ENCODE data around the gene MORC4.

The MORC4 gene

GRCh38 chrX:106903856-106904528, 96.0 kb downstream of the MORC4 start:
- DNase-seq: no peak

GRCh38 chrX:106903291-106903824, 96.7 kb downstream of the MORC4 start, which contains the start of gene RIPPLY1:
TSS of gene RIPPLY1 (minus strand) at chrX:106903341. CDS start at chrX:106903287, 54 bp downstream.
- no peak for DNase-seq

DNA sequence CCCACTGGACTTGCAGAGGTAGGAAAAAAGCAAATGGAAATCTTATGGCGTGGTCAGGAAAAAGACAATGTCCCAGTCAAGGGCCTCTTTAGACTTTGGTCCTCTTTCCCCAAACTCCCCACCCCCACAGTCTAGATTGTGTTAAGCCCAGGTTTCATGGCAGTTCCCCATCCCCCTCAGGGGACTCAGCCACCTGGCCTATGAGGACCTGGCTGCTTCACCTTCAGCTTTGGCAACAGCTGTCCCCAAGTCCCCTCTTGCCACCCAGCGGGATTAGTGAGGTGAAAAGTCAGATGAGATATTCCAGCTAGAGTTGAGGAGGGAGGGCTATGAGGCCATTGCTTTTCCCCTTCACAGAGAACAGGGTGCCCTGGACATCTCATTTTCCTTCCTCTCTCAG, 97.3 kb downstream of the MORC4 start:
- DNase-seq: no peak

GRCh38 chrX:106901781-106902219, 98.2 kb downstream of the MORC4 start:
- DNase-seq: no peak

DNA sequence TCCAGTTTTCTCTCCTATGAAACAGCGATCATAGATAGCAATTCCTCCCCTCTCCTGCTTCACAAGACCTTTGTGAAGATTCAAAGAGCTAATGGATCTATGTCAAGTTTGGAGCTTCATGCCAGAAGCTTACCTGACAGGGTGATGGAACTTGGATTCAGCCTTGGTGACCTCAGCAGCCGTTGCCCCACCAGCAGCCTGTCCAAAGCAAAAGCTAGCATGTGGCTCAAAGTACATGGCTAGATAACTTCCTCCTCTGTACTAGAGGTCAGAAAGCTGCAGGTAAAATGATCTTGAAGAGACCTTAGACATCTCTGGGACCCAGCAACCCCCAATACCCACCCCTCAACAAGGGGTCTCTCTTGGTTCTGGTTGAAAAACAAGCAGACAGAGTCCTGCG, 98.7 kb downstream of the MORC4 start:
- no peak for DNase-seq

- DNase-seq: no peak
These were observed 100.2 kb downstream of the MORC4 start for GRCh38 chrX:106899841-106900240.

DNA sequence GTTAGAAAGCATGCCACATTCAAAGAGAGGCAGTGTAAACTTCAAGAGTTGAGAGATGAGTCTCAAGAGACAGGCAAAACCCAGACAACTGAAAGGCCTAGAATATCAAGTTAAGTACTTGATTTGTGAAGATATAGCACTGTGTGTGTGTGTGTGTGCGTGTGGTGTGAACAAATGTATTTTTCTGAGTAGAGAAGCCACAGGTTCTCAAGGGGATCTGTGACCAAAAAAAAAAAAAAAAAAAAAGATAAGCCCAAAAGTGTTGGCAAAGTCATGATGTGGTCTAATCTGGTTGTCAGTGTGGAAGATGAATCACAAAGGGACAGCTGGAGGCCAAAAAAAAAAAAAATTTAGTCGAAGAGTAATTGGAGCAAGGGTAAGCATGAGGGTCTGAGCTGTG, 100.7 kb downstream of the MORC4 start:
- DNase-seq: no peak

DNA sequence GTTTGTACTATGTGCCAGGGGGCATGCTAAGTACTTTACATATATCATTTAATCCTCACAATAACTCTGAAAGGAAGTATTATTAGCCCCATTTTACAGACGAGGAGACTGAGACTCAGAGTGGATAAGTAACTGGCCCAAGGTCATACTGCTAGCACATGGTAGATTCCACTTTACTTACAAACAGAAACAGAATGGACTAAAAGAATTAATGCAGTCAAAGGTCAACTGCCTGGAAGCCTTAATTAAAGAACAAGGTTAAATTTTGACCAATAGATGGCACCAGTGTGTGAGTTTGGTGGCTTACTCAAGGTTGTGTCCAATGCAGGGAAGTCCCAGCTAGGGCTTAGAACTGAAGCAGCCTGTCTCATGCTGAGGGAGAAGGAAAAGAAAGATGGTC, 101.5 kb downstream of the MORC4 start:
- peak; percentile 40 for DNase-seq

DNA sequence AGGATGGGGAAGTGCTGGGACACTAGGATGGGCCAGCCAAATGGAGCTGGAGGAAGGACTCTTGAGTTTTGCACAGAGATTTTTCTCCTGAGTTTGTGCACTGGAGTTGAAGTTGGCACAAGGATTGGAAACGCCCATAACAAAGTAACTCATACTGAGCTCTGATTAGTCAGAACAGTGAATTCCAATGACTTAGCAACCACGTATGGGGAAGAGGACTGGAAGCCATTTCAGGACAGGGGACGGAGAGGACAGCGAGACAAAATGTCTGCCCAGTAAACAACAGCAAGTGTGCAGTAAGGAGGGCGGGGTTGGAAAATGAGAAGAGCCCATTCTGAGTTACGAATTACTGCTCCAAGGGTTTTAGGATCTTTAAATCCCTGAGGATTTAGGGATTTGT, 102.8 kb downstream of the MORC4 start:
- no peak for DNase-seq

DNA sequence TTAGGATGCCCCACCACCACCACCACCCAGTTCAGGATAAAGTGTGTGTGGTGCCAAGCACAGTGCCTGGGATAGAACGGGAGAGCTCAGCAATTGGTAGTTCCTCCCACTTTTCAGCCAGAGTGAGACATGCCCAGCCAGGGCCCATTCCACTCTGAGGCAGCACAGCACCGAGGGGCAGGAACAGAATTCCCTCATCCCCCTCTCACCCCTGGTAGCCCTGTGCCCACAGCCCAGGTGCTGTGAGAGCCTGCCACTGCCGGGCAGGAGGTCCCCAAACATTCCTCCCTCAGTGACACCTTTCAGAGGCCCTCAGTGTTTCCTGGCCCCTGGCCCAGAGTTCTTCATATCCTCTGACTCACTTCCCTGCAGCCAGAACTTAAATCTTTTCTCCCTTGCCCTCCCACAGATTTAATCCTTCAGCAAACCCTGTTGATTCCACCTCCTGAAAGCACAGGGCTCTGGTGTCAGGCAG, 105.0 kb downstream of the MORC4 start:
- DNase-seq: no peak

GRCh38 chrX:106894392-106894909, 105.6 kb downstream of the MORC4 start:
- DNase-seq: peak; percentile 38

DNA sequence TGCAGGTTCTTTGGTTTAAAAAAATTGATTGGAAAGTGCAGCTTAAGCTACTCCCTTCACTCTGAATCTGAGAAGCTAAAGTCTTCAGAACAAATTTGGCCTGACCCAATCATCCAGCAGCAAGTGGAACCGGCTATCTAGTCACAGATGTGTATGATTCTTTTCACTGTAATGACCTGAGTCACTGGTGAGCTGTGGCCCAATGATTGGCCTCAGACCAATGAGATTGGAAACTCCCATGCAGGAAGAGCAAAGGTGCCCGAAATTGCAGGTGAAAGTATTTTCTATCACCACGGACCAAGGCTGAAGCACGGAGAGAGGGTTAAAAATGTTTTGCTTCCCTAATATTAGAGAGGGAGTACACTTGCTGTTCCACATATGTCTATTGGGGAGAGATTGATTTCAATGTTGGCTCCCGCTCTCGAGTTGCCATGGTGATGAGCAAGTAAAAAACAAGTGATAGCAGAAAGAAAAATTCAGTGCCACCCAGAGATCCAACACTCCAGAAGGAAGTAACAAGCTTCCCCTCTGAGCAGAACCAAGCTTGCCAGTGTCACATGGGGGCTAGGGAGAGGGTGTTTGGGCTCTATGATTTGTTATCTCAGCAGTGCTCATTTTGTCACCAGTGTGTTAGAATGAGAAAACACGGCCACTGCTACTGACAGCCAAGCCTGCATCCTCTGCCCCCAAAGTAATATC, 108.1 kb downstream of the MORC4 start:
- no peak for DNase-seq

Measured in NCI-H1694 treated with DMSO at 0.1 percent for 48 hours (cell line).